ENCODE results near the gene LY6G6C.
"Not testable (repeated sequence)": the region's sequence is repeated elsewhere in the genome, so short reads cannot be mapped to it uniquely, and the experiment has no call there.

Gene LY6G6C

GRCh38 chr6:31727034-31727716 is 5.6 kb upstream of the LY6G6C start:
- no peak for DNase-seq (ENCODE audit: low read depth)

DNA sequence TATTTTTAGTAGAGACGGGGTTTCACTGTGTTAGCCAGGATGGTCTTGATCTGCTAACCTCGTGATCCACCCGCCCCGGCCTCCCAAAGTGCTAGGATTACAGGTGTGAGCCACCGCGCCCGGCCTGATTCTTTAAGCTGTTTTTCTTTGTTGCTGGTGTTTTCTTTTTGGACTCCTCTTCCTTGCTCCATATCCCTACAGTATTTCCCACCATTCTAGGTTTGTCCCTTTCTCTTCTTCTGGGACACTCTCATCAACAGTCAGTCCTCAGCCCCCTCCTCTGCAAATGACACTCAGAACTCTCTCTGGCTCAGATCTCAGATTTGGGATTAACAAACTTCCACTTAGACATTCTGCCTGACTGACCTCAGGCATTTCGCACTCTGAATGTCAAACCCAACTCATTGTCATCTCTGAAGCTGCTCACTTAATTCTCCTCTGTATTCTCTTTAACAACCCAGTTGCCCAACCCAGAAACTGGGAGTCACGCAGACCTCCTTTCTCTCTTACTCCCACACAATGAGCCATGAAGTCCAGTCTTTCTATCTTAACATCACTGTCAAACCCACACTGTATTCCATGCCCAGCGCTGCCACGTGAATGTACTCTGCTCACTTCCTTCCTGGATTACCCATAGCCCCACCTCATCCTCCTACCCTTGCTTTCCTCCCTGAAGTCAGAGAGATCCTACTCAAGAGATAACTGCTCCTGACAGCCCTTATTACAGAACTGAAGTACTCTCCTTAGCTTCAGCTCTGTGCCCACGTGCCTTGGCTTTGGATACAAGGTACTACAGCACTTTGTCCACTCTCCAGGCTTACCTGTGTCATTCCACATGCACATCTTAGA is 4.2 kb upstream of the LY6G6C start:
- DNase-seq (ENCODE audit: low read depth), result no peak

DNA sequence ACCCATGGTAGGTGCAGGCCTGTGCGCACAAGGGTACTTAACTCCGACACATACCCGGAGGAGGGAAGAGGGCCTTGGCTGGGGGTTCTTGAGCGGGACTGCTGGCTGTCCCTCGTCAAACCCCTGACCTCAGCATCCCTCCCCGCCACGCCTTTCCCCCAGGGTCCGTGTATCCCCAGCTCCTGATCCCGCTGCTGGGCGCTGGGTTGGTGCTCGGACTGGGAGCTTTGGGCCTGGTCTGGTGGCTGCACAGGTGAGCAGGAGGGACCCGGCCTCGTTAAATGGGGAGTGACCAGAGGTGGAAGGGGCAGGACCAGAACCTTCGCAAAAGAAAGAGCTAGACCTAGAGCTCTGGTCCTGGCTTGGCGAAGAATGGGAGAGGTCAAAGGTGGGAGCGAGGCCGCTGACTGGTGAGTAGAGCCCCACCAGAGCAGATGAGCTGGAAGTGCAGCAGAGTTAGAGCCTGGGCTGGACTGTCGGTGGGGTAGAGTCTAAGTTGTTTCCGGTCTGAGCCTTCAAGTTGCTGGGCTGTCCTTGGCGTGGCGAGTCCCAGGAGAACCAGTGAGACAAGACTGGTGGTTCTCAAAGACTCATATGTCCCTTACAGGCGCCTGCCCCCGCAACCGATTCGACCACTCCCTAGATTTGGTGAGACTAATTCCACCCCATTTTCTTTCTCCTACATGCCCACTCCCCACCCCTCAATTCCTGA is 2.6 kb upstream of the LY6G6C start:
- DNase-seq (ENCODE audit: low read depth), result no peak

- DNase-seq (ENCODE audit: low read depth), result no peak
These were observed 1.9 kb upstream of the LY6G6C start, which contains the start of gene MPIG6B for GRCh38 chr6:31723245-31723979. Gene MPIG6B (plus strand): TSS chr6:31723373. CDS start chr6:31723384, 11 bp downstream.

- DNase-seq (ENCODE audit: low read depth), result no peak
These were observed 627 bp upstream of the LY6G6C start for GRCh38 chr6:31722173-31722572.

DNA sequence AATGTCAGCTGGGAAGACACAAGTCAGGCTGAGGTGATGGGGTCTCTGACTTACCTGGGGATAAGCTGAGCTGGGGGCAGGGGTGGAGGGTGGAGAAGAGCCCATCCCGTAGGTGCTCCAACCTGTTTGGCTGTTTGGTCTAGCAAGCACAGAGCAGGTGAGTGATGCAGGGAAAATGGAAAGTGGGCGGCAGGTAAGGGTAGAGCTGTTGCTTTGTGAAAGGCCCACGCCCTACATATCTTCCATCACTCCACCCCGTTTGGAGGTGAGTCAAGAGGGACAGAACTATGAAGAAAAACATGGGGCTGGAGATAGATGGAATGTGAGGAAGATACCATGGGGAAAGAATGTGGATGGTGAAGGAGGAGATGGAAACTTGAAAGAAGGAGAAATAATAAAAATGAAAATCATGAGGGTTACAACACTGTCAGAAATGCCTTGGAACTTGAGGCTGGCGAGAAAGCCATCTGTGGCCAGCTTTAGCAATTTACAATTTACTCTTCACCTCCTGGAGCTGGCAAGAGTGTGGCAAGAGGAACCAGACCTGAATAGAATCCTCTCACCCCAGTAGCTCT is 1.3 kb downstream of the LY6G6C start:
- DNase-seq (ENCODE audit: low read depth), result no peak

- no peak for DNase-seq (ENCODE audit: low read depth)
These were observed 2.5 kb downstream of the LY6G6C start for GRCh38 chr6:31719001-31719400.

DNA sequence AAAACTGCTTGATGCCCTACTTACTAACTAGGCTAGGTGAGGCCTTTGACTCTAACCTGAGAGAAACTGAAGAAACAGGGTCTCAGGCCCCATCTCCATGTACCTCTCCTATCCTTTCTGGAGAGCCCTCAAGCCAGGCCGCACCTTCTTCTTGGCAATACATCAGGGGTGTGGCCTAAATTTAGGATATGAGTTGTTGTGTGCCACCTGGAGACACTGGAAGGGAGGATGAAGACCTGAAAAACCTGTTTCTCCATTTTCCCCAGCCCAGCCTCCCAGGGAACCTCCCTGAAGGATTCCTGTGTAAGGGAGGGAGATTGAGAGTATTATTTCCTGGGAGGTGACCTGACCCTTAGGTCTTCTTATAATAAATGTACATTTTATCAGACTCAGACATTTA is 3.3 kb downstream of the LY6G6C start:
- DNase-seq (ENCODE audit: low read depth), result no peak

DNA sequence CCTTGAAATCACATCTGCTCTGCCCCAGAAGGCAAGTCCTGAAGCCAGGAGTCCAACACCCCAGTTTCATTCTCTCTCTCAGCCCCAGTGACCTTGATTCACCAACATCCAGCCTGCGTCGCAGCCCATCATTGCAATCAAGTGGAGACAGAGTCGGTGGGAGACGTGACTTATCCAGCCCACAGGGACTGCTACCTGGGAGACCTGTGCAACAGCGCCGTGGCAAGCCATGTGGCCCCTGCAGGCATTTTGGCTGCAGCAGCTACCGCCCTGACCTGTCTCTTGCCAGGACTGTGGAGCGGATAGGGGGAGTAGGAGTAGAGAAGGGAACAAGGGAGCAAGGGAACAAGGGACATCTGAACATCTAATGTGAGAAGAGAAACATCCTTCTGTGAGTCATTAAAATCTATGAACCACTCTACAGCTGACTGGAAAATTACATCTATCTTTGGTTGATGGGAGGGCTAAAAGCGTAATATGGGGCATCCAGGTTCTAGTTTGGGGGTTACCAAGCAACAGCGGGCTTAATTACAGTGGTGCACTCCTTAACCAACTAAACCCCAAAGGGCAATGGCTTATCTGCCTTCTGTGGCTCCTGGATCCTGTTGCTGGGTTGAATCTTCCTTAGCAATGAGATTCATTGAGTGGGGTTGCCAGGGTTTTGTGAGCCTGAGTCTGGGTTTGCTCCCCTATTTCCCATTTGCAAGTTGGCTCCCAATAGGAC is 3.9 kb downstream of the LY6G6C start:
- no peak for DNase-seq (ENCODE audit: low read depth)

DNA sequence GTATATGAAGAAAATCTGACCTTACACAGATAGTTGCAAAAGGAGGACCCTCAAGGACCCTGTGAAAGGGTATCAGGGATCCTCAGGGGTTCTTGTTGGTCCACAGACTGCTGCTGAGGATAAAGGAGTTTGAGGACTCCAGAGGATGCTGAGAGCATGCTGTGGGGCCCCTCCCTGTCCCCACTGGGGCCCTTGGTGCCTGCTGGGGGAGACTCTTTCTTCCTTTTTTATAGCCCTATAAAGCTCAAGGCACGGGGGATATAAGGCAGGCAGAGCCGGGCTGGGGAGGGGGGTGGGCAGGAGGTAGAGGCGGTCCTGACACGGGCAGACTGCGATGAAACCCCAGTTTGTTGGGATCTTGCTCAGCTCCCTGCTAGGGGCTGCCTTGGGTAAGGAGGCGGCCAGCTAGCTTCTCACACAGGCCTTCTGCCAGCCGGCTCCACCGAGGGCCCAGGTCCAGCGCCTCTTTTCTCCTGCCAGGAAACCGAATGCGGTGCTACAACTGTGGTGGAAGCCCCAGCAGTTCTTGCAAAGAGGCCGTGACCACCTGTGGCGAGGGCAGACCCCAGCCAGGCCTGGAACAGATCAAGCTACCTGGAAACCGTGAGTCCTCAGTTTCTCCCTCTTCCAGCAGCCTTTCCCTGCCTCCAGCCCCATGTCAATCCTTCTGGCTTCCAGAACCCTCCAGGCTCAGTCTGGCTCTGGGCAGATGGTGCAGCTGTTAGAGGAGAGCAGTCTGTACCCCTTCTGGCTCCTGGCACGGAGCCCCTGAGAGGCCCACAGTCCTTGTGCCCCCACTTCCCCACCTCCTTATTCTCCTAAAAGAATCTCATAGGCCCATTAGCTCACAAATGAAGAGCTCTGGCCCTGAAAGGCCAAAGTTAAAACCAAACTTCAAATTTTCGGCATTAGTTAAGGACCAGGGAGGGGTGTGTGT is 6.3 kb downstream of the LY6G6C start, which contains the start of gene LY6G6D:
Gene LY6G6D, plus strand, starts transcription at position 327 of the 937 bp plus-strand sequence. Its CDS starts 8 bp downstream, at position 335.
- no peak for DNase-seq (ENCODE audit: low read depth)

GRCh38 chr6:31713991-31714684 is 7.4 kb downstream of the LY6G6C start:
- DNase-seq (ENCODE audit: low read depth), result no peak

- no peak for DNase-seq (ENCODE audit: low read depth)
These were observed 8.1 kb downstream of the LY6G6C start for GRCh38 chr6:31713465-31713864.

- DNase-seq (ENCODE audit: low read depth), result no peak
These were observed 9.2 kb downstream of the LY6G6C start for GRCh38 chr6:31712296-31712695.

GRCh38 chr6:31711233-31711632 is 10.3 kb downstream of the LY6G6C start:
- DNase-seq (ENCODE audit: low read depth), result no peak

DNA sequence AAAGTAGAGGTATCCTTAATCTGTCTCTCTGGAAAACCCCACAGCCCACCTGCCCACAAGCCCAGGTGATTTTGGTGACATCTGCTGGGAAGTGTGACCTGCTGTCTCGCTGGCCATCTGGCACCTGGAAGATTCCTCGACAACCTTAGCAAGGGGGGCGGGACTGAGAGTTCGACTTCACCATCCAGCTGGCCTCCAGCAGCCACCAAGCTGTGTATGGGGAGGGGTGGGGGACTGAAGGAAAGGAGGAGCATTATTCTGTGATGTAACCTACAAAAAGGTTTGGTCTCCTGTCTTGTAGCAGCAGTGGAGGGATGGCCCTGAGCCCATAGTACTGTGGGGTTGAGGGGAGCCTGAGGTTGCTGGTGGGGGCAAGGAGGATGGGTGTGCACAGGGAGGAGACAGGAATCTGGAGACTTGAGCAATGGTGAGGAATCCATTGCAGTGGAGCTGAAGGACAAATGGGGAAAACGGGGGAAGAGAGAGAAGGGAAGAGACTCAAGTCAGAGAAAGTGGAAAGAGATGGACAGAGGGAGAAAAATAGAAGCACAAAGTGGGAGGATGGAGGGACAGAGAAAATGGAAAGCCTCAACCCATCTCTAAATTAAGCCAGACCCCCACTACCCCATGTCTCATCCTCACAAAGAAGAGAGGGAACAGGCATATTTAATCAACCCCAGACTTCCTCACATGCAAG is 10.9 kb downstream of the LY6G6C start:
- DNase-seq (ENCODE audit: low read depth), result no peak

DNA sequence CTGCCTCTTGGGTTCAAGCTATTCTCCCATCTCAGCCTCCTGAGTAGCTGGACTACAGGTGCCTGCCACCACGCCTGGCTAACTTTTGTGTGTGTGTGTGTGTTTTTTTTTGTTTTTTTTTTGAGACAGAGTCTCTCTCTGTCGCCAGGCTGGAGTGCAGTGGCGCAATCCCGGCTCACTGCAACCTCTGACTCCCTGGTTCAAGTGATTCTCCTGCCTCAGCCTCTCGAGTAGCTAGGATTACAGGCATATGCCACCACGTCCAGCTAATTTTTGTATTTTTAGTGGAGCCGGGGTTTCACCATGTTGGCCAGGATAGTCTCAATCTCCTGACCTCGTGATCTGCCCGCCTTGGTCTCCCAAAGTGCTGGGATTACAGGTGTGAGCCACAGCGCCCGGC is 12.4 kb downstream of the LY6G6C start:
- DNase-seq (ENCODE audit: low read depth), result not testable (repeated sequence)

DNA sequence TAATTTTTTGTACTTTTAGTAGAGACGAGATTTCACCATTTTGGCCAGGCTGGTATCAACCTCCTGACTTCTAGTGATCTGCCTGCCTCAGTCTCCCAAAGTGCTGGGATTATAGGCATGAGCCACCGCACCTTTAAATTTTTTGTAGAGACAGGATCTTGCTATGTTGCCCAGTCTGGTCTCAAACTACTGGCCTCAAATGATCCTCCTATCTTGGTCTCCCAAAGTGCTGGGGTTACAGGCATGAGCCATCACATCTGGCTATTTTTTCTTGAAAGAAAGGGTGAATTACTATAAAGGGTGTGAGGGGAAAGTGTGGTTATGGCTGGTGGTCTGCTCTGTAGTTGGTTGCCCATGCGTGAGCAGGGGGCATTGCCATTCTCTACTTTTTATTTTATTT is 13.3 kb downstream of the LY6G6C start:
- DNase-seq (ENCODE audit: low read depth), result no peak

GRCh38 chr6:31707701-31708100 is 13.8 kb downstream of the LY6G6C start:
- no peak for DNase-seq (ENCODE audit: low read depth)

All from HS-27A (cell line).